Stimulated activated CD8-positive, alpha-beta memory T cell treated with anti-CD3 and anti-CD28 coated beads, Interleukin-12 subunit alpha, Interleukin-12 subunit beta, amount 100 ng/mL, for 24 hours (primary cell): ENCODE data around the gene HTR6.

Source experiments
- DNase-seq: peaks from one replicate; pipeline ENCODE4 v3.0.0-alpha.2; 2020; ENCODE audit errors: extremely low read depth

HTR6 gene

GRCh38 chr1:19688041-19688842, 23.6 kb downstream of the HTR6 start:
- DNase-seq = no peak

- no peak for DNase-seq
Observed at GRCh38 chr1:19689085-19689757, 24.5 kb downstream of the HTR6 start.

GRCh38 chr1:19689856-19690255, 25.2 kb downstream of the HTR6 start:
- DNase-seq = no peak

GRCh38 chr1:19690342-19690741, 25.7 kb downstream of the HTR6 start:
- DNase-seq = no peak

GRCh38 chr1:19694298-19694697, 29.6 kb downstream of the HTR6 start:
- DNase-seq = no peak

- no peak for DNase-seq
Observed at GRCh38 chr1:19695772-19696171, 31.1 kb downstream of the HTR6 start.

- no peak for DNase-seq
Observed at GRCh38 chr1:19696820-19697219, 32.1 kb downstream of the HTR6 start.

- DNase-seq = no peak
Observed at GRCh38 chr1:19698181-19698580, 33.5 kb downstream of the HTR6 start.

- no peak for DNase-seq
Observed at GRCh38 chr1:19700079-19700777, 35.6 kb downstream of the HTR6 start.

- DNase-seq = no peak
Observed at GRCh38 chr1:19703280-19703679, 38.6 kb downstream of the HTR6 start.

- DNase-seq = no peak
Observed at GRCh38 chr1:19704247-19705113, 39.8 kb downstream of the HTR6 start.

- no peak for DNase-seq
Observed at GRCh38 chr1:19705464-19705863, 40.8 kb downstream of the HTR6 start.

- DNase-seq = no peak
Observed at GRCh38 chr1:19706136-19706535, 41.5 kb downstream of the HTR6 start.

GRCh38 chr1:19708567-19709110, 44.0 kb downstream of the HTR6 start:
- no peak for DNase-seq

GRCh38 chr1:19709260-19709793, 44.7 kb downstream of the HTR6 start:
- no peak for DNase-seq

- no peak for DNase-seq
Observed at GRCh38 chr1:19710825-19711611, 46.3 kb downstream of the HTR6 start.

GRCh38 chr1:19712928-19713327, 48.3 kb downstream of the HTR6 start:
- DNase-seq = no peak

GRCh38 chr1:19715334-19716203, 50.9 kb downstream of the HTR6 start:
- peak; percentile 72 for DNase-seq

GRCh38 chr1:19717467-19717866, 52.8 kb downstream of the HTR6 start:
- DNase-seq = no peak
